T47D (cell line): Measurements from ENCODE around the gene FBLIM1.

Experiments
- DNase-seq, 2 experiments: peaks; one replicate each; pipeline versions ENCODE4 v3.0.0 to v3.0.0-alpha.2; 2011 to 2012; ENCODE audit warnings: low read depth in 1 of 2, low spot score in 1 of 2
- JUND ChIP-seq: IDR thresholded peaks from 2 replicates; pipeline ENCODE4 v1.6.1; 2012; ENCODE audit warnings: low read depth
- in situ Hi-C: cut with HindIII; loops from 2 replicates; pipeline ENCODE4 v1.10.0; 2016; ENCODE audit warnings: low sequenced_read_pairs, low pct_unique_long_range_greater_than_20kb

FBLIM1 gene

GRCh38 chr1:15756143-15757015, 2.2 kb upstream of the FBLIM1 start:
- no peak for DNase-seq
- in situ Hi-C loops, result no loop called here
- no peak for TF ChIP-seq JUND

GRCh38 chr1:15757016-15757543, 1.5 kb upstream of the FBLIM1 start:
- no peak for TF ChIP-seq JUND
- in situ Hi-C loops, result no loop called here

GRCh38 chr1:15757575-15758342, 836 bp upstream of the FBLIM1 start:
- no peak for DNase-seq
- no peak for TF ChIP-seq JUND
- in situ Hi-C loops, result no loop called here

More at GRCh38 chr1:15757016-15757543, 1.5 kb upstream of the FBLIM1 start:
- DNase-seq, result no peak

GRCh38 chr1:15758953-15759661, 512 bp downstream of the FBLIM1 start:
- no peak for TF ChIP-seq JUND
- in situ Hi-C loops, result no loop called here
- DNase-seq, result no peak

- DNase-seq, result no peak
Measured at GRCh38 chr1:15760520-15761211, 2.1 kb downstream of the FBLIM1 start.

GRCh38 chr1:15761366-15762128, 3.0 kb downstream of the FBLIM1 start:
- TF ChIP-seq JUND, result no peak
- no peak for DNase-seq
- in situ Hi-C loops, result no loop called here

More at GRCh38 chr1:15760520-15761211, 2.1 kb downstream of the FBLIM1 start:
- in situ Hi-C loops, result no loop called here
- no peak for TF ChIP-seq JUND

GRCh38 chr1:15762546-15762945, 4.0 kb downstream of the FBLIM1 start:
- no peak for DNase-seq
- TF ChIP-seq JUND, result no peak
- in situ Hi-C loops, result no loop called here

- no peak for TF ChIP-seq JUND
- DNase-seq, result no peak
- in situ Hi-C loops, result no loop called here
Measured at GRCh38 chr1:15764269-15764764, 5.7 kb downstream of the FBLIM1 start.

- DNase-seq, result no peak
- no peak for TF ChIP-seq JUND
- in situ Hi-C loops, result no loop called here
Measured at GRCh38 chr1:15764890-15765289, 6.3 kb downstream of the FBLIM1 start.

- no peak for TF ChIP-seq JUND
- in situ Hi-C loops, result no loop called here
- DNase-seq, result no peak
Measured at GRCh38 chr1:15765495-15766194, 7.0 kb downstream of the FBLIM1 start.
